Heart left ventricle (tissue), 13 donors: ENCODE measurements around the gene SH3RF2.

Source experiments
- POLR2A ChIP-seq, 2 donors: fragments of 450-650 bp; IDR thresholded peaks; one replicate each; pipeline ENCODE4 v1.6.1; 2017; ENCODE audit warnings: antibody characterized with exemption in 2 of 2, mild to moderate bottlenecking in 2 of 2, moderate library complexity in 2 of 2
- TF ChIP-seq, protein P1 (sequence below), 12 donors: fragments of 200-600 bp; sonication (generic) in 4 of 12; IDR thresholded peaks; one replicate each; pipeline versions ENCODE4 v1.5.0 to v1.8.0; 2018 to 2022; ENCODE audit warnings: antibody characterized with exemption in 12 of 12, mild to moderate bottlenecking in 5 of 12
- donor health status: ischemic (EF 13 %, LVEDD 7.1; RV severe dilation, severe dysfunction).
- donor health status: DM: no; HTN: yes; CAD: no.
- donor health status: DM: no; HTN: no; CAD: no.
- donor health status: ischemic (EF 25% LVEDD 6.9; RV normal size, moderate dysfunction).
- donor health status: ischemic (EF 25% LVEDD 5.7; RV mildly dilated, moderate dysfunction).
- donor health status: ischemic (EF 35%, LVEDD 5.7; RV mildly dilated, moderate dysfunction).
- donor health status: nonischemic (EF 11% LVEDD 7.7; RV severe dilation, severe dysfunction).
- donor health status: DM: yes; HTN: yes; CAD: no.
- donor health status: PGD.
- donor health status: ischemic (EF 29% LVEDD 5.4; RV normal size, mild dysfunction).
- donor health status: nonischemic (EF 23%, LVEDD 6.1; RV moderate dilation, normal function).

DNA sequence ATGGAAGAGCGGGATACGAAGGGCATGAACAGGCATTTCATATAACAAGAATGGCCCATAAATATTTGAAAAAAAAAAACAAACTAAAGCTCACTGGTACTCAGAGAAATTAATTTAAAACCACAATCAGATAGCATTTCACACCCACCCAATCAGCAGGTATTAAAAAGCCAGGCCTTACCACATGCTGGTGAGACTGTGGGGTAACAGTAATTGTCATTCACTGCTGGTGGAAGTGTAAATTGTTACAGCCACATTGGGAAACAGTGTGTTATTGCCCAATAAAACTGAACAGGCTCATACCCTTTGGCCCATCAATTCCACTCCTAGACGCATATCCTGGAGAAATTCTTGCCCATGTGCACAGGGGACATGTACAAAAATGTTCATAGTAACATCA, 103.0 kb downstream of the SH3RF2 start:
- TF ChIP-seq, protein P1, sequence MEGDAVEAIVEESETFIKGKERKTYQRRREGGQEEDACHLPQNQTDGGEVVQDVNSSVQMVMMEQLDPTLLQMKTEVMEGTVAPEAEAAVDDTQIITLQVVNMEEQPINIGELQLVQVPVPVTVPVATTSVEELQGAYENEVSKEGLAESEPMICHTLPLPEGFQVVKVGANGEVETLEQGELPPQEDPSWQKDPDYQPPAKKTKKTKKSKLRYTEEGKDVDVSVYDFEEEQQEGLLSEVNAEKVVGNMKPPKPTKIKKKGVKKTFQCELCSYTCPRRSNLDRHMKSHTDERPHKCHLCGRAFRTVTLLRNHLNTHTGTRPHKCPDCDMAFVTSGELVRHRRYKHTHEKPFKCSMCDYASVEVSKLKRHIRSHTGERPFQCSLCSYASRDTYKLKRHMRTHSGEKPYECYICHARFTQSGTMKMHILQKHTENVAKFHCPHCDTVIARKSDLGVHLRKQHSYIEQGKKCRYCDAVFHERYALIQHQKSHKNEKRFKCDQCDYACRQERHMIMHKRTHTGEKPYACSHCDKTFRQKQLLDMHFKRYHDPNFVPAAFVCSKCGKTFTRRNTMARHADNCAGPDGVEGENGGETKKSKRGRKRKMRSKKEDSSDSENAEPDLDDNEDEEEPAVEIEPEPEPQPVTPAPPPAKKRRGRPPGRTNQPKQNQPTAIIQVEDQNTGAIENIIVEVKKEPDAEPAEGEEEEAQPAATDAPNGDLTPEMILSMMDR (IDR thresholded peaks at IDR 0.05) = no peak
- no peak for TF ChIP-seq POLR2A (IDR thresholded peaks at IDR 0.05)
